ENCODE results near the gene SRP9.

- TF ChIP-seq CTCF (IDR thresholded peaks at IDR 0.05; ENCODE audit: poor library complexity): no peak
- no peak for TF ChIP-seq EZH2 (IDR thresholded peaks at IDR 0.05; ENCODE audit: borderline replicate concordance)
- no peak for TF ChIP-seq EZH2phosphoT487 (IDR thresholded peaks at IDR 0.05; ENCODE audit: low read depth, severe bottlenecking, unreplicated experiment)
These were observed 6.9 kb upstream of the SRP9 start for GRCh38 chr1:225770561-225771248.
